Mesodermal cell (in vitro differentiated cells): ENCODE results near the gene CAMK2D.

Experiments used
- H3K27ac ChIP-seq: 2 replicates; pipeline ENCODE4 v1.7.0; 2013; ENCODE audit warnings: mild to moderate bottlenecking, low read depth, low read length, moderate library complexity; ENCODE audit not compliant: severe bottlenecking
- H3K36me3 ChIP-seq: 2 replicates; pipeline ENCODE4 v1.7.1; 2013; ENCODE audit warnings: mild to moderate bottlenecking, low read length, moderate library complexity; ENCODE audit not compliant: control insufficient read depth, insufficient read depth
- H3K4me1 ChIP-seq: one replicate; pipeline ENCODE4 v1.7.1; 2013; ENCODE audit warnings: mild to moderate bottlenecking, low read length; ENCODE audit not compliant: insufficient read depth, control insufficient read depth, poor library complexity, severe bottlenecking
- H3K4me3 ChIP-seq: 2 replicates; pipeline ENCODE4 v1.7.0; 2013; ENCODE audit warnings: low read length, control low read depth, mild to moderate bottlenecking; ENCODE audit not compliant: insufficient read depth, poor library complexity, severe bottlenecking; ENCODE audit errors: extremely low read depth
- H3K9me3 ChIP-seq: 2 replicates; pipeline ENCODE4 v1.7.1; 2013; ENCODE audit warnings: mild to moderate bottlenecking, low read length, moderate library complexity; ENCODE audit not compliant: control insufficient read depth
- WGBS, 2 experiments: methylation state at CpG; one replicate each; pipeline ENCODE4 v1.1.5; 2013; ENCODE audit warnings: missing lambda C conversion rate in 2 of 2; ENCODE audit not compliant: insufficient coverage in 2 of 2; 5-methylcytosine and 5-hydroxymethylcytosine counted together

CAMK2D gene

DNA sequence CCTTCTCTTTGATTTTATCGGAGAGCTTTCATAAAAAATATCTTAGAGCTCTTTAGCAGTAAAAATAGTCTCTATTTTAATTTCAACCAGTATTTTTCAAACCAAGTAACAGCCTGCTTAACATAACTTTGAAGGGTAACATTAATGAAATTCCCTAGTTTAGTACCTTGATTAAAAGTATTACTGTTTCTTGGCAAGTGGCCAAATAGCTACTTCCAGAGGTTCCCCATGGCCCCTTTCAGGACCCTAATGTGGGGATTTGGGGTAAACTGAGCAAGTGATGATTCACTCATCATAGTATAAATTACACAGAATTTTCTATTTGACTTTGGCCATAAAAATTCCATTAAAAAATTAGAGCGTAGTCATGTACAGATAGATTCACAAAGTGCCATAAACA lies 211.0 kb downstream of the CAMK2D start:
- 100% methylated on average over 1 of the region's 2 CpGs; no CpG with 5 or more reads in 1 of the 2 experiments for WGBS, 2 experiments
- Histone ChIP-seq H3K36me3 (peaks cover 3% of the 10 kb centered on the region), H3K27ac (no peak overlapping the region), H3K9me3 (no peaks in the 10 kb centered on the region), H3K4me1 (no peaks in the 10 kb centered on the region), H3K4me3 (no peak overlapping the region)

DNA sequence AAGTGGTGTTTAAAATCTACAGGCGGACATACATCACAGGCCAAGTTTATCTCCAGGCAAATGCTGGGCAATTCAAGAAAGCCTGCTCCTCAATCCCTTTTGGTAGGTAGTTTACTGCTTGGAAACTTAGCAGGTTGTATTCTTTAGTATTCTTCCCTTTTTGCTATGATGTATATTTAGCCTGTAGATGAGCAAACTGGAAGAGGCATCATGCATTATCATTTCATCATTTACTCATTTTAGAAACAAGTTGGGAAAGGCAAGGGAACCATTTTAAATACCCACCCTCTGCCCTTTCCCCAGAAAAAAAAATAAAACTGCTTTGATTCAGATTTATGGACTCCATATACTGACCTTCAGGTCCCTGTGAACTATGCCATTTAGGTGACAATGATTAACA lies 213.2 kb downstream of the CAMK2D start:
- WGBS, 2 experiments = 100% methylated on average over 1 of the region's 1 CpG
- peaks cover 3% of the 10 kb centered on the region for H3K36me3 ChIP-seq
- no peaks in the 10 kb centered on the region for H3K9me3 ChIP-seq
- no peak overlapping the region for H3K27ac ChIP-seq
- H3K4me3 ChIP-seq = no peak overlapping the region
- no peaks in the 10 kb centered on the region for H3K4me1 ChIP-seq

DNA sequence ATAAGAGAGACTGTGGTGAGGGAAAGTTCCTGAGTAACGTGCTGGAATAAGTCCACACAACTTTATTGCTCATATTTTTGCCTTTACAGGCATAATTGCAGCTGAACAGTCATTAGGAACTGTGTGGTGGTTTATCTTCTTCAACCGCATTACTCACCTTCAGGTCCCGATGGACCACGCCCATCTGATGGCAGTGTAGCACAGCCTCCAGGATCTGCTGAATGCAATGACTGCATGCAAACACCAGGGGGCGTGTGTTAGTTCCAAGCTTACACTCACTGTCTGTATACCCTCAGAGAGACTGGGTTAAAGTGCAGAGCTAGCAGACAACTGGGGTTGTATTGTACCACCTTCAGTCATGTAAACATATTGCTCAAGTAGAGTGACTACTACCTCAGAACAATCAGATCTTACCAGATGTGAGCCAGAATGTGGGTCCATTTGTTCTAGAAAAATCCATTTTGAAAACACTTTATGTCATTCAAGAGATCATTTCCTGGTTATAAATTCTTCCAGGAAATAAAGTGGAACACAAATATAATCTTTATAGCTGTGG lies 214.0 kb downstream of the CAMK2D start:
- Histone ChIP-seq H3K27ac (no peak overlapping the region), H3K4me3 (no peak overlapping the region), H3K4me1 (no peaks in the 10 kb centered on the region), H3K36me3 (peaks cover 3% of the 10 kb centered on the region), H3K9me3 (no peaks in the 10 kb centered on the region)
- WGBS, 2 experiments = 11 to 19% methylated on average over 3 to 4 of the region's 5 CpGs

DNA sequence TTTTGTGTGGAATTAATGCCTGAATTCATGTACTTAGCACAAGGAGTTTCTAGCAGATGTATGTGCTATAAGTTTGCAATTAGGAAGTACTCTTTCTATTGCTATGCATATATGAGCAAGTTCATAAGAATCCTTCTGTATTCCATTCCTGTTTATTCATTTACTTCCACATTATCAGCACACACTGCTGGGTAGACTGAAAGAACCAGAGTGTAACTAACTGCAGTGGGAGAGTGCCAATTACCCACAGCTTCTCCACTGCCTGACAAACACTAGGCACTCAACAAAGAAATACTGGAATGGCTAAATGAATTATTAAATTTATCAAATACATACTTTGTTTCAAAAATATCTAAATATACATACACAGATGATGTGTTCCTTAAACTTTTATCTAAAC lies 219.6 kb downstream of the CAMK2D start:
- Histone ChIP-seq H3K9me3 (no peaks in the 10 kb centered on the region), H3K4me3 (no peak overlapping the region), H3K4me1 (peaks cover 4% of the 10 kb centered on the region), H3K36me3 (no peaks in the 10 kb centered on the region), H3K27ac (no peak overlapping the region)

DNA sequence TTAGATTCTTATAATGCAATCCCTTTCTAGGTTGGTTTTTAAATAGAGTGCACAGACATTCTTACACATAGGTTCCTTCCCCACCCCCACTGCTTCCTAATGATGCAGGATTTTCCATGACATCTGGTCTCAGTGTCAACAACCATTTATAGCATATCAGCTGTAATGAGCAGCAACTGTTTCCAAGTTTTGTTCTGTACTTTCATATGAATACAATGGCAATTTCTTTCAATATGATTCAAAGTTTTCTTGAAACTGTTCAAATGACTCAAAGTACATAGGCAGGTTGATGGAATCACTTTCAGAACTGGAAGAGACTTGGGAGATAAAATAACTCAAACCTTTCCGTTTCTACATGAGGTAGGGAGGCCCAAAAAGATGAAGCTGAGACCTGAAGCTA lies 220.7 kb downstream of the CAMK2D start:
- H3K36me3 ChIP-seq = no peaks in the 10 kb centered on the region
- H3K4me3 ChIP-seq = no peak overlapping the region
- peak overlapping the region; percentile 60 for H3K27ac ChIP-seq
- no peaks in the 10 kb centered on the region for H3K9me3 ChIP-seq
- 83% methylated on average over 1 of the region's 1 CpG; no CpG with 5 or more reads in 1 of the 2 experiments for WGBS, 2 experiments
- H3K4me1 ChIP-seq = peaks cover 4% of the 10 kb centered on the region

DNA sequence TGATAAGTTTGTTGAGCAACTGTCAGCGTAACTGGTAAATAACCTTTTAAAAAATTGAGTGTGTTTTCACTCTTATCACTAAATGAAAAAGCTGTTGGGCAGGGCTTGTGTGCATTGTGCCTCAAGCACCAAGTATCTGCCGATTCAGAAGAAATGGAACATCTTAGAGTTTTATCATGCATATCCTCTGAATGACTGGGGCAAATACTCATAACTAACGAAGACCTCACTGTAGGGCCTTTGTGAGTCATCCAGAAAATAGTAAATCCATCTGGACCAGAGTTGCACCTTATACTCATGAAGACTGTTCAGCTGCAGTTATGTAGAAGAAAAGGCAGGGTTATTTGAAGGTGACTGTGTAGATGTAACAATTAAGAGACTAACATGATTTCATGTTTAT lies 222.1 kb downstream of the CAMK2D start:
- H3K4me1 ChIP-seq = peaks cover 4% of the 10 kb centered on the region
- no CpG with 5 or more reads among the region's 3 CpGs for WGBS, 2 experiments
- no peak overlapping the region for H3K27ac ChIP-seq
- H3K36me3 ChIP-seq = peaks cover 3% of the 10 kb centered on the region
- H3K9me3 ChIP-seq = no peaks in the 10 kb centered on the region
- H3K4me3 ChIP-seq = no peak overlapping the region

DNA sequence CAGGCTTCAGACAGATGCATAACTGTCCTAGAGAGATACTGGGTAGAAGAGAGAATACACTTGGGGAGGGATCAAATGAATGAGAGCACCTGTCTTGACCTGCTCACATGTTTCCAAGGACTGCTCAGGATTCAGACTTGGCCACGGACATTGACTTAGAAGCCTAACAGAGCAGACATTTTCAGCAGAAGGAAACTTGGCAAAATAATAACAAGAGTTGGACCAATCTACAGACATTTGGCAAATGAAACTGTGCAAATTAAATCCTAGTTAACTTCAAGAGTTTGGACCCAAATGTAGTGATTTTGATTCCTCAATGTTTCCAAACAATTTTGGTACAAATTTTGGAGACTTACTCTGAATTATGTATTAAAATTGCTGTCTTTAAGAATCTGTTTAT lies 223.9 kb downstream of the CAMK2D start:
- H3K36me3 ChIP-seq = peaks cover 3% of the 10 kb centered on the region
- no peak overlapping the region for H3K27ac ChIP-seq
- WGBS, 2 experiments = 82 to 100% methylated on average over 1 of the region's 1 CpG

DNA sequence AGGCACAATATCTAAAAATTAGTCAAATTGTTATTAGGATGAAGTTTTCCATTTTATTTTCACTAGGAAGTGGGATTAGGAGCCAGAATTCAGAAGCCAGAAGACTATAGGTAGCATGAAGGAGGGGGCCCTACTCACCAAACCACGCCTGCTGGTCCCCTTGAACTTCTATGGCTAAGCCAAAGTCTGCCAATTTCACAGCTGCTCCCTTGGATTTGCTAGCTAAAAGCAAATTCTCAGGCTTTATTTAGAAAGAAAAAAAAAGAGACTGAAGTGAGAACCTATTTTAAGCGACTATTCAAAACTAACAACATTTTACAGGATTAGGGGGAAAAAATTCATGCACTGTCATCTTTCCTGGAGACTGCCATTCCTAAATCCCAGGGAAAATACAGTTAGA lies 224.3 kb downstream of the CAMK2D start:
- peaks cover 3% of the 10 kb centered on the region for H3K36me3 ChIP-seq
- peaks cover 4% of the 10 kb centered on the region for H3K4me1 ChIP-seq
- whole genome bisulfite sequencing, 2 experiments = 83% methylated on average over 1 of the region's 2 CpGs; no CpG with 5 or more reads in 1 of the 2 experiments
- H3K4me3 ChIP-seq = no peak overlapping the region
- H3K9me3 ChIP-seq = no peaks in the 10 kb centered on the region
- no peak overlapping the region for H3K27ac ChIP-seq

More for the DNA sequence above, 223.9 kb downstream of the CAMK2D start:
- no peak overlapping the region for H3K4me3 ChIP-seq
- no peaks in the 10 kb centered on the region for H3K9me3 ChIP-seq
- H3K4me1 ChIP-seq = peaks cover 4% of the 10 kb centered on the region

DNA sequence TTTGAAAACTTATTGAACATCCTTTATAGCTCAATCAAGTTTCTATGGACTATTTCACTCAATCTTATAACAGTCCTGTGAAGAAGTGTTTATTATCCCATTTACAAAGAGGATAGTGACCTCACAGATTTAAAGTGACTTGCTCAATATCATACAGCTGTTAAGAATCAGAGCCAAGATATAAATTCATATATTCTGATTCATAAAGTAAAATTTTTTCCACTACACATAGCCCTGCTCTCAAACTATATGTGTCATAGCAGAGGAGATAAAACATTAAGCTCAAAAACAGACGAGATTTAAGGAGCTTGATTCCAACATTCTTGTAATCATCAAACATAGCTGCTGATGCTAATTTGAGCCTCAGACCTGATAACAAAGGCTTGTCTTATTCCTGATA lies 226.8 kb downstream of the CAMK2D start:
- Histone ChIP-seq H3K36me3 (peaks cover 11% of the 10 kb centered on the region), H3K4me1 (peaks cover 4% of the 10 kb centered on the region), H3K27ac (no peak overlapping the region), H3K4me3 (no peak overlapping the region), H3K9me3 (no peaks in the 10 kb centered on the region)
- WGBS, 2 experiments = 90% methylated on average over 1 of the region's 1 CpG; no CpG with 5 or more reads in 1 of the 2 experiments

DNA sequence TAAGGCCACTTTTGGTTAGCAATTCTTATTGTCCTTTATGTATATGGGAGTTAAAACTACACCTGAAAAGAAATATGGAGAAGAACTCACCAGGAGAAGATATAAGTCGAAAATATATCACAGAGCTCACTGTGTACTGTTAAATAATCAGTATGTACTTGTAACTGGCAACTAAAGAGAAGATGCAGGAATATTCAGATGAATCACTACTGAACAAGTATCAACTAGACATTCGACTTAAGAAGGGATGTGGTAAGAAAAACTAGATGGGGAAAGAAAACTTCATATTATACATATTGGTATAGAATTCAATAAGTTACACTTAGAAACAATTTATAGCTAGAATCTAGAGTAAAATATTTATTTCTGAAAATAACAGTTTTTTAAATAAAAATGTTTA lies 230.0 kb downstream of the CAMK2D start:
- Histone ChIP-seq H3K36me3 (peaks cover 17% of the 10 kb centered on the region), H3K27ac (no peak overlapping the region), H3K4me3 (no peak overlapping the region), H3K9me3 (no peaks in the 10 kb centered on the region), H3K4me1 (no peaks in the 10 kb centered on the region)
- WGBS, 2 experiments = no CpG with 5 or more reads among the region's 2 CpGs

DNA sequence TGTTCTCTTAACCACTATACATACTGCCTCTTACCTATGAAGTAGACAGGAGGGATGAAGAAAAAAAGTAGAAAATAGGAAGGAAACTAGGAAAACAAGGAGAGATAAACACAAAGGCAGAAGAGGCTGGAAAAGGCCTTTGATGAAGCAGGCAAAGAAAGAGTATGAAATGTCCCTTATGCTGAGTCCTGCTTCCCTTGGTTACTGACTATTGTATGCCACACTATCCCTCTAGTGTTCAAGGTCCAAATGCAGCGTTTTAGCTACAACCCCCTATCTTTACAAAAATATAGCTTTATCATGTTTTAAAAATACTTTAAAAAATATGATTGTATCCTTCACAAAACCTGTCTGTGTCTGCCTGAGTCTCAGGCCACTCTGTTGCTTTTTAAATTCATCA lies 233.1 kb downstream of the CAMK2D start:
- WGBS, 2 experiments = no CpG with 5 or more reads among the region's 1 CpG
- no peak overlapping the region for H3K27ac ChIP-seq
- no peak overlapping the region for H3K4me3 ChIP-seq
- no peaks in the 10 kb centered on the region for H3K4me1 ChIP-seq
- no peaks in the 10 kb centered on the region for H3K9me3 ChIP-seq
- peaks cover 23% of the 10 kb centered on the region for H3K36me3 ChIP-seq
